HepG2 (cell line): ENCODE results near the gene YY1AP1. TPM values are rescaled to one million over a fixed set of nuclear protein-coding genes. Genes with fewer than 3 reads are reported as not detected.
A peak's percentile ranks its signal among the peaks of the same experiment; 100 is the strongest.

Source experiments
- ATAC-seq: fragments of 200-7000 bp; cut with Tn5 transposase; 3 replicates; pipeline ENCODE4 v1.9.1; 2020; ENCODE audit warnings: mild to moderate bottlenecking, moderate library complexity
- BruUV-seq: library from RNA; stranded (reverse); fragments of 400-500 nt; replicated peaks from 2 replicates; lab custom pipeline; 2021; lab: Mats Ljungman, UMichigan
- CTCF ChIA-PET: fragments of 300-600 bp; formaldehyde crosslinking; extraction: SDS; loops from one replicate; lab custom pipeline; 2021; ENCODE audit warnings: low total read pairs, inconsistent platforms, low intra/inter-chr PET ratio; lab: Yijun Ruan, JAX
- POLR2A ChIA-PET: fragments of 350-600 bp; sonication (Branson Sonifier 250); formaldehyde crosslinking; loops from one replicate; lab custom pipeline; 2020; ENCODE audit warnings: antibody characterized with exemption, inconsistent platforms; lab: Yijun Ruan, JAX
- DNase-seq: peaks from one replicate; pipeline ENCODE4 v3.0.0-alpha.2; 2015; ENCODE audit warnings: low spot score
- FAIRE-seq: peaks from 3 replicates; lab custom pipeline; 2011; peaks lifted over from hg19 to GRCh38; lab: Jason Lieb, UNC
- H2AFZ ChIP-seq: one replicate; pipeline ENCODE4 v1.6.1; 2011; ENCODE audit warnings: low read length, inconsistent platforms
- H3K27ac ChIP-seq: fragments of 300-600 bp; 3 replicates; pipeline ENCODE4 v1.8.0; 2011; ENCODE audit warnings: mixed run types, mild to moderate bottlenecking, mixed read lengths, low read length, inconsistent platforms; ENCODE audit not compliant: insufficient read depth; ENCODE audit errors: extremely low read length
- H3K27me3 ChIP-seq, 2 experiments: fragments of 200-600 bp in 1 of 2; 2 replicates in 1 of 2; 3 replicates in 1 of 2; pipeline versions ENCODE4 v1.6.0 to v1.8.0; 2011; ENCODE audit warnings: low read length in 2 of 2, mild to moderate bottlenecking in 2 of 2, moderate library complexity in 2 of 2, inconsistent platforms in 1 of 2; ENCODE audit not compliant: insufficient read depth in 2 of 2, control insufficient read depth in 1 of 2
- H3K36me3 ChIP-seq, 2 experiments: fragments of 200-600 bp in 1 of 2; replicated peaks in 1 of 2; 2 replicates in 1 of 2; 3 replicates in 1 of 2; pipeline versions ENCODE4 v1.5.1 to v1.8.0; 2011; ENCODE audit warnings: low read length in 2 of 2, inconsistent platforms in 1 of 2; ENCODE audit not compliant: insufficient read depth in 2 of 2, control insufficient read depth in 1 of 2
- H3K4me1 ChIP-seq: 2 replicates; pipeline ENCODE4 v1.5.1; 2012; ENCODE audit warnings: low read length, inconsistent platforms; ENCODE audit not compliant: insufficient read depth
- H3K4me2 ChIP-seq: 2 replicates; pipeline ENCODE4 v1.6.0; 2011; ENCODE audit warnings: low read depth, low read length, inconsistent platforms
- H3K4me3 ChIP-seq, 3 experiments: fragments of 200-600 bp in 1 of 3; sonication (generic), shearing (Covaris generic) in 1 of 3; replicated peaks in 1 of 3; 2 replicates each; pipeline ENCODE4 v1.5.1; 2011 to 2016; ENCODE audit warnings: low read length in 3 of 3, inconsistent platforms in 2 of 3, low read depth in 2 of 3, mild to moderate bottlenecking in 2 of 3, control low read depth in 1 of 3, mixed read lengths in 1 of 3; ENCODE audit not compliant: insufficient read depth in 1 of 3
- H3K79me2 ChIP-seq: one replicate; pipeline ENCODE4 v1.6.1; 2011; ENCODE audit warnings: low read length, inconsistent platforms; ENCODE audit not compliant: insufficient read depth
- H3K9ac ChIP-seq: 2 replicates; pipeline ENCODE4 v1.6.0; 2011; ENCODE audit warnings: mild to moderate bottlenecking, low read depth, low read length, inconsistent platforms; ENCODE audit not compliant: insufficient read depth
- H3K9me3 ChIP-seq: 2 replicates; pipeline ENCODE4 v1.5.1; 2012; ENCODE audit warnings: mild to moderate bottlenecking, low read length
- H4K20me1 ChIP-seq: 2 replicates; pipeline ENCODE4 v1.6.0; 2011; ENCODE audit warnings: inconsistent platforms, mild to moderate bottlenecking, low read length, moderate library complexity; ENCODE audit not compliant: insufficient read depth
- DMAP1 ChIP-seq: IDR thresholded peaks from 2 replicates; pipeline ENCODE4 v1.6.1; 2016
- HES4 ChIP-seq: sonication (generic); formaldehyde crosslinking; IDR thresholded peaks from 2 replicates; pipeline ENCODE4 v1.9.0; 2021; ENCODE audit warnings: mild to moderate bottlenecking, missing genetic modification reagents, borderline replicate concordance
- HNRNPUL1 ChIP-seq: fragments of 200-400 bp; formaldehyde crosslinking; IDR thresholded peaks from 2 replicates; pipeline ENCODE4 v1.6.1; 2017; ENCODE audit warnings: low read depth, mild to moderate bottlenecking, low read length, moderate library complexity
- KAT2B ChIP-seq: fragments of 150-350 bp; IDR thresholded peaks from 2 replicates; pipeline ENCODE4 v1.6.1; 2014; ENCODE audit warnings: low read depth, low read length, borderline replicate concordance
- MAFF ChIP-seq: IDR thresholded peaks from 2 replicates; pipeline ENCODE4 v1.6.1; 2011; ENCODE audit warnings: low read depth, low read length, improper control_type of control experiment
- MAFK ChIP-seq, 2 experiments: IDR thresholded peaks in 1 of 2; conservative IDR thresholded peaks in 1 of 2; 2 replicates each; pipeline ENCODE4 v1.6.1; 2011; ENCODE audit warnings: improper control_type of control experiment in 2 of 2, low read length in 2 of 2
- PHB2 ChIP-seq: fragments of 450-650 bp; IDR thresholded peaks from 2 replicates; pipeline ENCODE4 v1.6.1; 2018; ENCODE audit not compliant: partially characterized antibody
- TAF1 ChIP-seq: sonication (generic); formaldehyde crosslinking; IDR thresholded peaks from 2 replicates; pipeline ENCODE4 v1.4.0; 2020; ENCODE audit warnings: missing genetic modification reagents
- ZBED4 ChIP-seq: sonication (generic); formaldehyde crosslinking; IDR thresholded peaks from 2 replicates; pipeline ENCODE4 v1.4.0; 2020; ENCODE audit warnings: missing genetic modification reagents, borderline replicate concordance
- ZMYM3 ChIP-seq: sonication (generic); formaldehyde crosslinking; IDR thresholded peaks from 2 replicates; pipeline ENCODE4 v1.5.1; 2020; ENCODE audit warnings: mild to moderate bottlenecking, missing genetic modification reagents
- ZNF503 ChIP-seq: sonication (generic); formaldehyde crosslinking; IDR thresholded peaks from 2 replicates; pipeline ENCODE4 v1.4.0; 2020; ENCODE audit warnings: missing genetic modification reagents
- ZNF775 ChIP-seq: sonication (generic); formaldehyde crosslinking; IDR thresholded peaks from 2 replicates; pipeline ENCODE4 v1.4.0; 2020; ENCODE audit warnings: missing genetic modification reagents, mild to moderate bottlenecking, moderate library complexity, borderline replicate concordance
- WGBS: methylation state at CpG from one replicate; pipeline ENCODE4 v1.1.6; 2017; ENCODE audit warnings: low lambda C conversion rate; 5-methylcytosine and 5-hydroxymethylcytosine counted together
- in situ Hi-C: cut with HindIII; loops from 2 replicates; pipeline ENCODE4 v1.10.0; 2017; ENCODE audit warnings: low pct_unique_long_range_greater_than_20kb; ENCODE audit not compliant: extremely low pct_ligation_motif_present
- intact Hi-C: fragments of 100-400 bp; cut with micrococcal nuclease; formaldehyde crosslinking; loops from one replicate; pipeline ENCODE4 v1.10.0; 2022; ENCODE audit not compliant: unreplicated experiment
- polyA plus RNA-seq, 8 experiments: library from polyadenylated mRNA; depleted of rRNA in 3 of 8; stranded (reverse) in 7 of 8; unstranded in 1 of 8; fragments of >200 nt; fragmentation: Illumina TruSeq in 4 of 8; extraction: Trizol in 4 of 8; gene quantifications; 2 replicates each; pipeline versions ENCODE4 v1.2.1 to v1.2.3, GENCODE V29; 2011 to 2016; ENCODE audit warnings: low read depth in 4 of 8, missing spikeins in 1 of 8, mixed read lengths in 1 of 8; ENCODE audit not compliant: insufficient read depth in 1 of 8
- total RNA-seq, 5 experiments: library from RNA; depleted of rRNA; stranded (reverse); fragments of >200 nt; fragmentation: Illumina TruSeq; extraction: Trizol; gene quantifications; 2 replicates each; pipeline ENCODE4 v1.2.3, GENCODE V29; 2016; ENCODE audit warnings: low read depth in 1 of 5

YY1AP1 gene
- total and polyA plus RNA-seq, 2 of the 13 experiments (the other 11 are each of a cell fraction or from before 2014, with no cell fraction given), result 28.5 to 69.4 TPM

- in situ Hi-C loops, result no loop called here
- ATAC-seq, result no peak
These were observed 10.5 kb downstream of the YY1AP1 start for GRCh38 chr1:155678027-155678426.

GRCh38 chr1:155673003-155673402, 15.6 kb downstream of the YY1AP1 start:
- Histone ChIP-seq H3K9ac (no peak overlapping the region), H2AFZ (no peak overlapping the region), H3K4me2 (no peak overlapping the region), H3K4me1 (no peaks in the 10 kb centered on the region), H3K4me3 (no peak overlapping the region), H3K36me3 (peaks cover 25 to 83% of the 10 kb centered on the region in 2 experiments), H4K20me1 (no peaks in the 10 kb centered on the region), H3K79me2 (peaks cover 6% of the 10 kb centered on the region), H3K27me3 (no peaks in the 10 kb centered on the region), H3K9me3 (no peaks in the 10 kb centered on the region), H3K27ac (no peak overlapping the region)
- POLR2A ChIA-PET, result no interaction called here
- FAIRE-seq (no peak), DNase-seq (no peak), ATAC-seq (no peak)
- in situ Hi-C loops, result no loop called here
- no TSS peak for BruUV-seq
- CTCF ChIA-PET, result no interaction called here
- TF ChIP-seq MAFF (peak; percentile 66), ZBED4 (no peak), MAFK (conservative IDR thresholded peaks at IDR 0.05 in 1 of 2, IDR thresholded peaks at IDR 0.05 in 1 of 2; ENCODE audit: low read length in 2 of 2) (peak; percentile 75 to 76), ZMYM3 (CRISPR knock-in tag) (no peak)
- intact Hi-C loops, result no loop called here
- 99% methylated on average over 6 of the region's 6 CpGs for WGBS

More at GRCh38 chr1:155678027-155678426, 10.5 kb downstream of the YY1AP1 start:
- POLR2A ChIA-PET, result no interaction called here
- Histone ChIP-seq H4K20me1 (peaks cover 4% of the 10 kb centered on the region; the same call in 1 of the 2 replicates), H3K36me3 (peaks cover 14 to 67% of the 10 kb centered on the region in 2 experiments), H3K27me3 (no peaks in the 10 kb centered on the region), H3K27ac (no peak overlapping the region), H3K9me3 (no peaks in the 10 kb centered on the region), H3K9ac (no peak overlapping the region), H3K4me1 (no peaks in the 10 kb centered on the region), H3K79me2 (peaks cover 37% of the 10 kb centered on the region), H3K4me2 (no peak overlapping the region), H2AFZ (no peak overlapping the region), H3K4me3 (no peak overlapping the region)
- CTCF ChIA-PET, result no interaction called here
- intact Hi-C loops, result no loop called here
- TF ChIP-seq ZNF503 (no peak), MAFF (no peak), PHB2 (no peak), ZNF775 (no peak), HNRNPUL1 (no peak), DMAP1 (CRISPR knock-in tag) (no peak), HES4 (CRISPR knock-in tag) (no peak), KAT2B (no peak), TAF1 (CRISPR knock-in tag) (no peak)
- WGBS, result 96% methylated on average over 4 of the region's 4 CpGs
- DNase-seq, result no peak
- BruUV-seq, result no TSS peak
- FAIRE-seq, result no peak
